Left cardiac atrium (tissue), 4 donors: ENCODE results near the gene SLC52A3. TPM values are rescaled to one million over a fixed set of nuclear protein-coding genes. Genes with fewer than 3 reads are reported as not detected.
"Not testable (repeated sequence)": the region's sequence is repeated elsewhere in the genome, so short reads cannot be mapped to it uniquely, and the experiment has no call there.

ENCODE experiments used
- ATAC-seq, 2 donors: fragments of 200-7000 bp; cut with Tn5 transposase; one replicate each; pipeline ENCODE4 v1.9.1; 2020; ENCODE audit warnings: mild to moderate bottlenecking in 2 of 2, moderate library complexity in 2 of 2
- DNase-seq: peaks from one replicate; pipeline ENCODE4 v3.0.0-alpha.2; 2020
- intact Hi-C, 2 donors: fragments of 100-400 bp; cut with DNase I; formaldehyde crosslinking; loops; one replicate each; pipeline versions ENCODE4 v1.14.1 to v1.15.1; 2022 to 2023
- total RNA-seq, 2 donors: library from RNA; stranded (reverse); fragmentation: NEBNext Ultra II Directional; extraction: Animal tissue kit (Norgen Biotek cat#: 25700); gene quantifications; one replicate each; pipeline ENCODE4 v1.2.1, GENCODE V29; 2021
- donor health status: DM: no; HTN: yes; CAD: no.
- donor health status: DM: no; HTN: yes; CAD: no; lungs with severe emphysema.
- donor health status: DM: yes; HTN: yes; CAD: no.
- donor health status: Dilated cardiomyopathy.

Gene SLC52A3
- total RNA-seq, 2 donors from 2014 or later = 1.7 to 3.6 TPM

DNA sequence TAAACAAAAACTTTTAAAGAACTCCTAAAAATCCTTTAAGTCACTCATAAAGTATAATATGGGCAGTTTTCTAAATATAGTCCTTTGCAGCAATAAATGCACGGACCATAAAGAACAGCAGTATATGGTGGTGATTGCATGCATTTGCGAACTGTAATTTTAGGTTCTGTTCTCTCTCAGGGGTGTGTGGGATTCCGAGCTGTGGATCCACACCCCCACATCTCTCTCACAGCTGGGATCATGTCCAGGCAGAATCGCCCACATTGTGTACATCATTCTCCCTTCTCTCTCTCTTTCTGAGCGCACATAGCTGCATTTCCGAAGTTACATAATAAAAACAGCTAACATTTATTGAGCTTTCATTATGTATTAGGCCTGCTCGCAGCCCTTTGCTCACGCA, 28.6 kb downstream of the SLC52A3 start:
- ATAC-seq (no peak), DNase-seq (no peak)
- intact Hi-C loops = loop anchor here in 1 of 2 donors (10.0 kb wide), 1 partner anchor 385 kb away; no protein-coding TSS in a partner anchor

- intact Hi-C loops = loop anchor here in 1 of 2 donors (10.0 kb wide), 1 partner anchor 379 kb away; no protein-coding TSS in a partner anchor
- DNase-seq (no peak), ATAC-seq (no peak)
These were observed 34.4 kb downstream of the SLC52A3 start for GRCh38 chr20:733861-734260.

GRCh38 chr20:732727-733126, 35.6 kb downstream of the SLC52A3 start:
- ATAC-seq (no peak), DNase-seq (no peak)
- intact Hi-C loops = loop anchor here in 1 of 2 donors (10.0 kb wide), 1 partner anchor 378 kb away; no protein-coding TSS in a partner anchor

DNA sequence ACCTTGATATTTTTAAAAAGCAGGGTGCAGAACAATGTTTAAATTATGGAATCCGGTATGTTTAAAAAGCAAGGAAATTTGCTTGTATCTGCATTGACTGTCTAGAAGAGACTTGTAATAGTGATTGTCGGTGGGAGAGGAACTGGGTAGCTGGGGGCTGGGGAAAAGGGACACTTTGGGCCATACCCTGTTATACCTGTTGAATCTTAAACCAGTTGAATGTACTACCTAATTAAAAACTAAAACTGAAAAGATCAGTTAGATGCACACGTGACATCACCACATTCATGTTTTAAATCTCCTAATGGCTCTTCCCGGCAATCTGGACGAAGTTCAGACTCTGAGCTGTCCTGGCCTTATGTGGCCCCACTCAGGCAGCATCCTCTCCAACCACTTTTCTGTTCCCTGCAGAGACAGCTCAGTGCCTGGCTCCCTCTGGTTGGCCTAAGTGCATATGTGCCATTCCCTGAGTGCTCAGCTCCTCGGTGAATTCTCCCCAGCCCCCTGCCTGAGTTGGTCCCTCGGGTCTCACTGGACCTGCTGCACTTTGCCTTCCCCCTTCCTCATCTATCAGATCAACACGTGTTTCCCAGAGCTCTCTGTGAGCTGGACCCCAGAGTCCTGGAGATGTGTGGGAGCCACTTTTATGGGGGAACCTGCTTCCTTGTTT, 36.3 kb downstream of the SLC52A3 start:
- DNase-seq (no peak), ATAC-seq (no peak)
- intact Hi-C loops = loop anchor here in 1 of 2 donors (10.0 kb wide), 1 partner anchor 377 kb away; no protein-coding TSS in a partner anchor

GRCh38 chr20:730005-730404, 38.3 kb downstream of the SLC52A3 start:
- intact Hi-C loops = loop anchor here in 1 of 2 donors (10.0 kb wide), 1 partner anchor 375 kb away; no protein-coding TSS in a partner anchor
- ATAC-seq (no peak), DNase-seq (no peak)

DNA sequence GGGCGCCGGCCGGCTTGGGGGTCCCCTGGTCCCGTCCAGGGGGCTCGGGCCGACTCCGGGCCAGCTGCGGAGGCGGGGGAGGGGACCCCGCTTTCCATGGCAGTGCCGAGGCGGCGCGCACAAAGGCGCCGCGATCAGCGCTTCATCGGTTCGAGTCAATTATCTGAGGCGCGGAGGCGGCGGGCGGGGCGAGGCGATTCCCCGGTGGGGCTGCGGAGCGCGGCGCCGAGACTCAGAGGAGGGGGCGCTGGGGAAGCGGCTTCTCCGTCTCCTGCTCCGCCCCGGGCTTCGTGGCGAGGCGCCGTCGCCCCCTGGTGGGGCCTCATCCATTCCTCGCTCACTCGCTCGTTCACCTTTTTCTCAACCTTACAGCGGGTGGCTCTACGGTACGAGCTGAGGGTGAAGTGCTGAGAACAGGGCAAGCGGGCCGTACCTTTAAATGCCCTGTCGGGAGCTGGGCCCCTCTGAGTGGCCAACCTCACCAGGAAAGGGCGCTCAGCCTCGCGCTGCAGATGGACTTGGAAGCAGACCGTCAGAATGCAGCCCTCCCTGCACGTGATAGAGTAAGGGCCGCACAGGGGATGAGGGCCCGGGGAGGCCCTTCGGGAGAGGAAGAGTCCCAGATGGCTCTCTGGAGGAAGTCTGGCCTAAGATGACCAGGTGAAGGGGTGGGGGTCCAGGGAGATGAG, 39.9 kb downstream of the SLC52A3 start:
- intact Hi-C loops = loop anchor here (2.0 to 10.0 kb wide), 3 partner anchors 76 to 166 kb away; partner anchors contain the start of gene SRXN1 (in 1 of the 2)
- DNase-seq (peak; percentile 46), ATAC-seq (peak; percentile 88 to 89)

GRCh38 chr20:726160-726559, 42.1 kb downstream of the SLC52A3 start:
- ATAC-seq (no peak), DNase-seq (no peak)
- intact Hi-C loops = loop anchor here (5.0 to 10.0 kb wide), 2 partner anchors 74 to 161 kb away; partner anchors contain the start of gene SRXN1 (in 1 of the 2)

DNA sequence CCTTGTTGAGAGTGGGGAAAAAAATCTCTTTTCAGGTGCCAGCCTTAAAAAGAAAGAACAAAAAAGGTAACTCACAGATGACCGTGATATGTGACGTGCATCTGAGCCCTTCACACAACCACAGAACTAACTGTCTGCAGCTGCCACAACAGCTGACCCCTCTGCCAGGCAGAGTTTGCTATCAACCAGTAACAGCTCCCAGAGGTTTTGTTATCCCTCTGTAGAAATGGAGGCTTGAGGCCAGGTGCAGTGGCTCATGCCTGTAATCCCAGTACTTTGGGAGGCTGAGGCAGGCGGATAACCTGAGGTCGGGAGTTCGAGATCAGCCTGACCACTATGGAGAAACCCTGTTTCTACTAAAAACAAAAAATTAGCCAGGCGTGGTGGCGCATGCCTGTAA, 42.8 kb downstream of the SLC52A3 start:
- ATAC-seq (no peak), DNase-seq (no peak)
- intact Hi-C loops = loop anchor here (5.0 to 10.0 kb wide), 2 partner anchors 73 to 161 kb away; partner anchors contain the start of gene SRXN1 (in 1 of the 2)

- intact Hi-C loops = loop anchor here (5.0 to 10.0 kb wide), 2 partner anchors 72 to 160 kb away; partner anchors contain the start of gene SRXN1 (in 1 of the 2)
- not testable (repeated sequence) for DNase-seq, ATAC-seq
These were observed 43.5 kb downstream of the SLC52A3 start for GRCh38 chr20:724797-725196.

DNA sequence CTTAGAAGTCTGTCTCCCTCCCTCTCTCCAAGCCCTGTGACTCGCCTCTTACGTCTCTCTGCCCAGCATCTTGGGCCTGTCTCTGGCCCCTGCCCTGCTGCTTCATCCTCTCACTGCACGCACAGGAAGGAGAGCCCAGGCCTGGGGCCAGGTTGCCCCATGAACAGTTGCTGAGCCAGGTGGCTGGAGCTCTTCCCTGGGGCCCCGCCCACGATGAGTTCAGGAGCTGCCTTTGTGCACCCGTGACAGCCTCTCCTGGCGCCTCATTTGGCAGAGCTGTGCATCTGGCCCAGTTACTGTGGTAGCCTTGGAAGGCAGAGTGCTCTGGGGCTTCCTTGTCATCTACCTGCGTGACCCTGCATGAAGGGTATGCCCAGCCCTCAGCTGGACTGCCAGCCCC, 44.5 kb downstream of the SLC52A3 start:
- intact Hi-C loops = loop anchor here in 1 of 2 donors (10.0 kb wide), 1 partner anchor 159 kb away; no protein-coding TSS in a partner anchor
- ATAC-seq = peak; percentile 49 to 57
- no peak for DNase-seq

GRCh38 chr20:722822-723644, 45.3 kb downstream of the SLC52A3 start:
- DNase-seq = no peak
- intact Hi-C loops = loop anchor here in 1 of 2 donors (10.0 kb wide), 1 partner anchor 158 kb away; no protein-coding TSS in a partner anchor
- ATAC-seq = no peak

DNA sequence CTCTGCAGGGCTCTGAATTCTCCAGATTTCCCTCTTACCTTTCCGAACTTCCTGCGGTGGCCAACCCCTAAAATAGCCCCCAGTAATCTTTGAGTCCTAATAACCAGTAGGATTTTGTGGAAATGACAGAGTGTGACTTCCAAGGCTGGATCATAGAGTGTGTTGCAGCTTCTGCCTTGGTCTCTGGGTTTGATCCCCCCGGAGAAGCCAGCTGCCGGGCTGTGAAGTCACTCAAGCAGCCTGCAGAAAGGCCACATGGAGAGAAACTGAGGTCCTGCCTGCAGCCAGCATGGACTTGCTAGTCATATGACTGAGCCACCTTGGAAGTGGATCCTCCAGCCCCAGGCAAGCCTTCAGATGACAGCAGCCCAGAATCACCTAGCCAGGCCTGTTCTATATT, 46.4 kb downstream of the SLC52A3 start:
- ATAC-seq (no peak), DNase-seq (no peak)
- intact Hi-C loops = loop anchor here in 1 of 2 donors (10.0 kb wide), 1 partner anchor 157 kb away; no protein-coding TSS in a partner anchor

GRCh38 chr20:719816-720215, 48.5 kb downstream of the SLC52A3 start:
- no peak for ATAC-seq
- DNase-seq = no peak
- intact Hi-C loops = loop anchor here in 1 of 2 donors (10.0 kb wide), 1 partner anchor 155 kb away; no protein-coding TSS in a partner anchor

GRCh38 chr20:719068-719467, 49.2 kb downstream of the SLC52A3 start:
- intact Hi-C loops = no loop called here
- DNase-seq = no peak
- ATAC-seq = no peak

- intact Hi-C loops = no loop called here
- DNase-seq (no peak), ATAC-seq (no peak)
These were observed 50.5 kb downstream of the SLC52A3 start for GRCh38 chr20:717832-718231.

DNA sequence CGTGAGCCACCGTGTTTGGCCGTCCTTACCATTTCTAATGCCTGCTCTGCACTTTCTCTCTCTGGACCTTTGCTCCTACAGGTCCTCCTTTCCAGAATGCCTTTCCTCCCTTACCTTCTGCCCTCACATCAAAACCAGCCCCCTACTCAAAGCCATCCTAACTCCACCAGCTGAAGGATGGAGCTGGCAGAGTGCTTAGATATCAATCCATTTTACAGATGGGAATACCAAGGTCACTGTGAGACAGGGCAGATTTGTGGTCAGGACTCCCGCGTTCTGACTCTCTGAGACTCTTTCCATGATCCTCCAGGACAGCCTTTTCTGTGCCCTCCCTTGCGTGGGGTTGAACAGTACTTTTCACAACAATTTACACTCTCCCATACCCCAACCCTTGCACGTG, 51.0 kb downstream of the SLC52A3 start:
- intact Hi-C loops = no loop called here
- DNase-seq (no peak), ATAC-seq (no peak)

DNA sequence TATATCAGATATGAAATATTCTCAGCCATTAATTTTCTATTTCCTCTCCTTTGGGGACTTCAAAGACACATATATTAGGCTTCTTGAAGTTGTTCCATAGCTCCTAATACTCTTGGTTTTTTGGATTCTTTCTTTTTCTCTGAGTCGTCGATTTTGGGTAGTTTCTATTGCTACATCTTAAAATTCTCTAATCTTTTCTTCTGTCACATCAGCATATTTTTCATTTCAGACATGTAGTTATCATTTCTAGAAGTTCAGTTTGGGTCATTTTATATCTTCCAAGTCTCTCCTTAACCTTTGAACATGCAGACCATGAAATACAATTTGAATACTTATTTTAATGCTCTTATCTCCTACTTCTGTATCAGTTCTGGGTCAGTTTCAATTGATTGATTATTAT, 53.8 kb downstream of the SLC52A3 start:
- intact Hi-C loops = no loop called here
- no peak for DNase-seq
- ATAC-seq = no peak

GRCh38 chr20:711576-711975, 56.7 kb downstream of the SLC52A3 start:
- DNase-seq = no peak
- intact Hi-C loops = no loop called here
- no peak for ATAC-seq
